Activated naive CD4-positive, alpha-beta T cell treated with anti-CD3 and anti-CD28 coated beads, Interleukin-2, amount 50 U/mL, for 24 hours (primary cell): Measurements from ENCODE around the gene RSPRY1.
A peak's percentile ranks its signal among the peaks of the same experiment; 100 is the strongest.

Experiments
- H3K27ac Mint-ChIP-seq: one replicate; pipeline ENCODE4 v1.8.0; 2021; ENCODE audit warnings: mild to moderate bottlenecking, mixed read lengths
- H3K27me3 Mint-ChIP-seq: one replicate; pipeline ENCODE4 v1.8.0; 2021; ENCODE audit warnings: mixed read lengths
- H3K36me3 Mint-ChIP-seq: one replicate; pipeline ENCODE4 v1.8.0; 2021; ENCODE audit warnings: mixed read lengths
- H3K4me1 Mint-ChIP-seq: one replicate; pipeline ENCODE4 v1.8.0; 2021; ENCODE audit warnings: mixed read lengths
- H3K4me3 Mint-ChIP-seq: one replicate; pipeline ENCODE4 v1.8.0; 2021; ENCODE audit warnings: mild to moderate bottlenecking, mixed read lengths
- H3K9me3 Mint-ChIP-seq: one replicate; pipeline ENCODE4 v1.8.0; 2021; ENCODE audit warnings: mixed read lengths

RSPRY1 gene

DNA sequence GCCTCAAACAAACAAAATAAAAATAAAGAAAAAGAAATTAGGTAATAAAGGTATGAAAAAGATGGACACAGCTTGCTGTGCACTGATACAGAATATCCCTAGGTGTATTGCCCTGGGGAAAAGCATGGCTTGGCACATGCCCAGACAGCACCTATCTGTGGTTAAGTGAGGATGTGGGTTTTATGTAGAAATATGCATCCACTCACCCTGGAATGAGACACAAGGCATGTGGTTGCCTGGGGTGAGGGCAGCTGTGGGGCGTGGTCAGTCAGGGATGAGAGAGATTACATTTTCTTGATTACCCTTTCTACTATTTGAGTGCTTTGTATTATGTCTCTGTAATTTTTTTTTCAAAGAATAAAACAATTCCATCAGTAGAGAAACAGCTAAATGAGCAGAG lies 91.5 kb downstream of the RSPRY1 start:
- Mint-ChIP-seq H3K9me3 (no peaks in the 10 kb centered on the region), H3K4me1 (peaks cover 61% of the 10 kb centered on the region), H3K27me3 (no peaks in the 10 kb centered on the region), H3K27ac (no peak overlapping the region), H3K4me3 (peak overlapping the region; percentile 68), H3K36me3 (no peaks in the 10 kb centered on the region)

DNA sequence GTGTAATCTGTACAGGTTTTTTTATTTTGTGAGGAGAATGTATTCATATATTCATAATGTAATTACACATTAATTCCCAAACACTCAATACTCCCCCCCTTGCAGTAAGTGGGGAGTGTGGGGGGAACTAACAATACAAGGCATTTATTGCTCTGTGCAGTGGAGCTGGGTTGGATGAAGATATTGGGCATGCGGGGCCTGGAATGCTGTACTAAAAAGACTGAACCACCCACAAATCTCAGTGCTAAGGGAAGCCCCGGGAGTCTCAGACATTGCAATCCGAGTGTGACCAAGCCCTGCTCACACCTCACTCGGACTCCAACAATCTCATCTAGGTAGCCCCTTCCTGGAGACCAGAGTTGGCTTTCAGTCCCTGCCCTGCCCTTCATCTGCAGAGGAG lies 92.4 kb downstream of the RSPRY1 start:
- no peaks in the 10 kb centered on the region for H3K36me3 Mint-ChIP-seq
- H3K9me3 Mint-ChIP-seq: no peaks in the 10 kb centered on the region
- H3K4me1 Mint-ChIP-seq: peaks cover 71% of the 10 kb centered on the region
- no peaks in the 10 kb centered on the region for H3K27me3 Mint-ChIP-seq
- H3K27ac Mint-ChIP-seq: no peak overlapping the region
- no peak overlapping the region for H3K4me3 Mint-ChIP-seq

DNA sequence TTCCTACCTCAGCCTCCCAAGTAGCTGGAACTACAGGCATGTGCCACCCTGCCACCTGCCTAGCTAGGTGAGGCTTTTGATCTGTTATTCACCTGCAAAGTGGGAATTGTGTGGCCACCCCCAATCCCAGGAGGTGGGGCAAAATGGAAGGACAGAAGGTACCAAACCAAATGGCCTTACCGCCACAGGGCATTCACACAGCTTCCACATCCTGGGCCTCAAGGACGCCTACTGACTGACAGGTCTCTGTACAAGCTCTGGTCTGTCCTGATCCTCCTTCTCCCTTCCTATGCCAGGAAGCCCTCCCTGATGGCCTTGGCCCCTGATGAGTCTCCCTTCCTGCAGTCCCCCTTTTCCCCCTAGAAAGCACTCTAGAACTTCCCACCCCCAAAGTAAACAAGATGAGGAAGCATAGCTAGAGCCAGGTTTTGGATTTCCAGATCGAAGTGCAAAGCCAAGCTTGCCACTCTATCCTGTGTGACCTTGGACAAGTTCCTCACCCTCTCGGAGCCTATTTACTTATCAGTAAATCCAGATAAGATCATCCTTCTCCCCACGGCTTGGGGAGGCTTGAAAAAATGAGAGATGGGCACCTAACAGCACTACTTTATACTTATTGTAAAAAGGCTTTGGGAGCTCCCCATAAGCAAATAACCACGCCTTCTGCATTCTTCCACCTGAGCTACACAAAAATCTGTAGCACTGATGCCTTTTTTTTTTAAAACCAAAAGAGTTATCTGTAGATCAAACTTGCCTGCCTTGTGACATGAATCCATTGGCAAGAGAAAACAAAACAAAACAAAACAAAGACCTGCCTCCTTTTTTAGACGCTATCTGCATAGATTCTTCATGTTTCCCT lies 93.9 kb downstream of the RSPRY1 start:
- no peaks in the 10 kb centered on the region for H3K9me3 Mint-ChIP-seq
- H3K27me3 Mint-ChIP-seq: no peaks in the 10 kb centered on the region
- no peak overlapping the region for H3K4me3 Mint-ChIP-seq
- peaks cover 78% of the 10 kb centered on the region for H3K4me1 Mint-ChIP-seq
- H3K27ac Mint-ChIP-seq: peak overlapping the region; percentile 21
- H3K36me3 Mint-ChIP-seq: no peaks in the 10 kb centered on the region

DNA sequence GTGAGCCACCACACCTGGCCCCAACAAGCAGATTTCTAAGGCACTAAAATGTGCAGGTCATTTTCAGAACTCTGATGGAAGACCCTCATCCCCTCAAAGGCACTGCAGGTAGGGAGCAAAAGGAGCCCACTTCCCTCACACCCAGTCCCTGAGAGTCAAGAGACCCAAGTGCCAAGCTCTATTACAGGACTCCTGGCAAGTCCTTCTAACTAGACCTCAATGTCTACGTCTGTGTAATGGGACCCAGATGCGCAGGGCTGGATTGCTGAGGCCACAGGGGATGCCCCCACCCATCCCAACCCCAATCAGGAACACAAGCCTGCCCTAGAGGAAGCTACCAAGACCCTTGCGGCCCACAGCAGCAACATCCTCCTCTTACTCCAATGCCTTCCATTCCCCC lies 95.7 kb downstream of the RSPRY1 start:
- no peak overlapping the region for H3K4me3 Mint-ChIP-seq
- peaks cover 73% of the 10 kb centered on the region for H3K4me1 Mint-ChIP-seq
- no peaks in the 10 kb centered on the region for H3K27me3 Mint-ChIP-seq
- H3K36me3 Mint-ChIP-seq: no peaks in the 10 kb centered on the region
- peak overlapping the region; percentile 56 for H3K27ac Mint-ChIP-seq
- no peaks in the 10 kb centered on the region for H3K9me3 Mint-ChIP-seq

DNA sequence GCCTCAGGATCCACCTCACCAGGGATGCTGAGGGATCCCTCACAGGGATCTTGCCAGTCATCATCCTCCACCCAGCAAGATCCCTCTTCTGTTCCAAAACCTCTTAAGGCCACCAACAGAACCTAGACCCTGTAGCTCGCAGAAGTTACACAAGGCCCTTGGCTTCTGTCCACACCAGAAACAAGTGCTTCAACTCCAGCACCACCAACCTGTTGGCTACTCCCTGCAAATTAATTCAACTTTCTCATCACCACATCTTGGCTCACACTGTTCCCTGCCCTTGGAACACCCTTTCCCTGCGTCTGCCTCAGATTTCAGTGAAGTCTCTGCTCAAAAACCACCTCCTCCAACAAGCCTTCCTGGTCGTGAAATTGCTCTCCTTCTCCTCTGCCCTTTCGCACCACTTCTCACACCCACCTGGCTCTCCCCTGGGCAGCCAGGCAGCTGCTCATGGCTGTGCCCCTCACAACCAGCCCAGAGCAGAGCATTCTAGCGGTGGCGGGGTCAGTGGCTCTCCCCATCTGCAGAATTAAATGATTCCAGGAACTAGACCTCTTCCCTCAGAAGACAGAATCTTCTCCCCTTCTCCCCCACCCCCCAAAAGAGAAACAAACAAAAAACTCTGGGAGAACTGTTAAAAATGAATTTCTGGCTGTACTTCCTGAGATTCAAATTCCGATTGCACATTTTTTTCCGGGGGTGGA lies 96.5 kb downstream of the RSPRY1 start:
- H3K4me1 Mint-ChIP-seq: peaks cover 66% of the 10 kb centered on the region
- no peak overlapping the region for H3K4me3 Mint-ChIP-seq
- no peaks in the 10 kb centered on the region for H3K27me3 Mint-ChIP-seq
- no peak overlapping the region for H3K27ac Mint-ChIP-seq
- H3K36me3 Mint-ChIP-seq: no peaks in the 10 kb centered on the region
- H3K9me3 Mint-ChIP-seq: no peaks in the 10 kb centered on the region

DNA sequence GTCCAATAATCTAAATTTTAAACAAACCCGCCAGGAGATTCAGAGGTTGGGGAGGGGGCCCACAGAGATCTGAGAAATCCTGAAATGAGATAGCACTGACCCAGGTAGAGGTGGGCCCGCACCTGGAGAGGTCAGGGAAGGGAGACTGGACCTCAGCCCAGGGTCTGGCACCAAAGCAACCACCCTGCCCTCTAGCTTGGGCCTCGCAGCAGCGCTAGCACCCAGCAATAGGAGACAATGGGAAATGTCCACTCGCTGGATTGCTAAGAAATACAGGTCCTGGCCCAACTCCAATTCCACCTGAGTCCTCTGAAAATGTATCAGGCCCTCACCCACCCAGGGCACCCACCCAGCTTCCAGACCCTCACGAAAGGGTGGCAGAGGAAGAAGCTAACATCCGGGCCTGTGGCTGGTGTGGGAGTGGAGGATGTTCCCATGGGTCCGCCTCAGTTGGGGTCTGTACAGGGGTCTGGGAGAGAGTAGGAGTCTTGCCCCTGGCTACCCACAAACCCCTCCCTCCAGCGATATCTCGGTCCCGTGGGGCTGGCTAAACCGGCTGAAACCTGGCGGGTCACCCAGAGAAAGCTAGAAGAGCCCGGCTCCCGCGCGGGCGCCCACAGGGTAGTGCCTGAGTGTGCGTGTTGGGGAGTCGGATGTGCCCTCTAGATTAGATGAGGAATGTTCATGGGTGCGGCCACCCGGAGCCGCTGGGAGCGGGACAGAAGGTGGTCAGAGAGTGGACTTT lies 97.3 kb downstream of the RSPRY1 start:
- H3K36me3 Mint-ChIP-seq: no peaks in the 10 kb centered on the region
- H3K4me3 Mint-ChIP-seq: peak overlapping the region; percentile 80
- H3K27ac Mint-ChIP-seq: peak overlapping the region; percentile 72
- H3K9me3 Mint-ChIP-seq: no peaks in the 10 kb centered on the region
- H3K4me1 Mint-ChIP-seq: peaks cover 58% of the 10 kb centered on the region
- H3K27me3 Mint-ChIP-seq: no peaks in the 10 kb centered on the region

DNA sequence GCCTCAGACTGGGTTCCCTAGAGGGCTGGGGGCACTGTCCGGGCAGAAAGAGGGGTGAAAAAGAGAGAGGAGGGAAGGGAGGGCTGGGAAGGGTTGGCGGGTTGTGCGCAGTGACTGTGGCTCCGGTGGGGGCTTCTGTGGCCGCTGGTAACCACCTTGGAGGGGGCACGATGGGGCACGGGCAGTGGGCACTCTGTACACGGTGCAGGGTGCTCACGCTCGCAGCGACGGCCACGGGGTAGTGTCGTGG lies 97.8 kb downstream of the RSPRY1 start:
- Mint-ChIP-seq H3K9me3 (no peaks in the 10 kb centered on the region), H3K36me3 (no peaks in the 10 kb centered on the region), H3K4me1 (peaks cover 53% of the 10 kb centered on the region), H3K27ac (peak overlapping the region; percentile 72), H3K27me3 (no peaks in the 10 kb centered on the region), H3K4me3 (peak overlapping the region; percentile 80)

DNA sequence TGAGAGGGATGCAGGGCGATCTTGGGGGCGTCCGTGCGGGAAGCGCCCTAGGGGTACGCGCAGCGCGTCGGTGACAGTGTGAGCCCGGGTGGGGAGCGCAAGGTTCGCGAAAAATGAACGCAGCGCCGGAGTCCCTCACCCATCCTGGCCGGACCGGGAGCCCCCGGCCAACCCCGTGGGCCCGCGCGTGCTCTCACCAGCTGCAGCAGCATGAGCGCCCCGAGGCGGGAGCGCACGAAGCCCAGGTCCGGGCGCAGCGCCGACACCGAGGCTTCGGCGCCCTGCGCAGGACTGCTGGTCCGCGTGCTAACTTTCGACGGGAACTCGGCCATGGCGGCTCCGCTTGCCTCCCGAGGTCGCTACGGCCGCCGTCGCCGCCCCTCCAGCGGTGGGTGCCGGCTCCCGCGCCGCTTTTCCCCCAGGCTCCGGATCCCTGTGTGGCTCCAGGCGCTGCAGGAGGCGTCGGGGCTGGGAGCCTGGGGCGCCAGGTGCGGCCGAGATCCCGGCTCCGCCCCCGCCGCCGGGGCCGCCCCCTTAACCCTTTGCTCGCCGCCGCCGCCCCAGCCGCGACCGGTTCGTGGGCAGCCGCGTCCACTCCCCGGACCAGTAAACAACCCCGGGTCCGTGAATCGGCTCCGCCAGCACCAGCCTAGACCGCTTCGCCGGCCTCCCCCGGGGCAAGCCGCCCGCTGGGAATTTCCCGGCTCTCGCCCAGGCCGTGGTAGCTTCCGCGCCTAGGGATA lies 98.3 kb downstream of the RSPRY1 start, which contains the start of gene PLLP:
Gene PLLP (minus strand): TSS at position 464 of the 743 bp plus-strand sequence. CDS start 132 bp downstream, at position 332.
- no peaks in the 10 kb centered on the region for H3K36me3 Mint-ChIP-seq

DNA sequence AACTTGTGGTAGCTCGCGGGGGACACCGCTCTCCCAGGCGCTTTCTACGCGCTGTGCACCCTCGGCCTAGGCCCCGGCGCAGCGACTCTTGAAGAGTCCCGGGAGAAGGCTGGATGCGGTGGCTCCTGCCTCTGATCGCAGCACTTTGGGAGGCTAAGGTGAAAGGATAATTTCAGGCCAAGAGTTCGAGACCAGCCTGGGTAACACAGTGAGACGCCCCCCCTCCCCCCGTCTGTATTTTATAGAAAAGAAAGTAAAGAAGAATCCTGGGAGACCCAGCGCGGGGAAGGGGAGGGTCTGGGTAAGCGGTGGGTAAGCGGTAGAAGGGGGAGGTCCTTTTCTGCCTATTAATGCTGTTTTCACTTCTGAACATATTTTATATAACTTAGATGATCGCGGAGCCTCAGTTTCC lies 98.8 kb downstream of the RSPRY1 start:
- Mint-ChIP-seq H3K4me3 (peak overlapping the region; percentile 82), H3K27ac (no peak overlapping the region), H3K9me3 (no peaks in the 10 kb centered on the region), H3K36me3 (no peaks in the 10 kb centered on the region), H3K4me1 (peaks cover 45% of the 10 kb centered on the region), H3K27me3 (no peaks in the 10 kb centered on the region)

More for the DNA sequence above, 98.3 kb downstream of the RSPRY1 start, which contains the start of gene PLLP:
- peaks cover 48% of the 10 kb centered on the region for H3K4me1 Mint-ChIP-seq
- H3K27me3 Mint-ChIP-seq: no peaks in the 10 kb centered on the region
- peak within 1 kb of the TSS; percentile 82 for H3K4me3 Mint-ChIP-seq
- peak within 1 kb of the TSS; percentile 72 for H3K27ac Mint-ChIP-seq
- no peaks in the 10 kb centered on the region for H3K9me3 Mint-ChIP-seq

DNA sequence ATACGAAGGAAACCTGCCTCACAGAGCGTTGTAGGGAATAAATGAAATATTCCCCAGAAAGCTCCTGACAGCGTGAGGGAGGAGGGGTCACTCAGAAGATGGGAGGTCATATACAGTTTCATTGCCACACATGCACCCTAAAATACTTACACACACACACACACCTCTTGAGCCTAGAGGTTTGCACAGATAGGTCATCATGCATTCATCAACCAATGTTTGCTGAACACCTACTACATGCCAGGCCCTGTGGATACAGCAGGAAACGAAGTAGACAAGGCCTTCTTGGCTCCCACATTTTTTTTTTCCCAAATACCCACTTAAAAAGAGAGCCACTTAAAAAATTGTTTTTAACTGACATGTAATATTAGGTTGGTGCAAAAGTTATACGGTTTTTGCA lies 99.2 kb downstream of the RSPRY1 start:
- Mint-ChIP-seq H3K36me3 (no peaks in the 10 kb centered on the region), H3K27me3 (no peaks in the 10 kb centered on the region), H3K4me3 (peak overlapping the region; percentile 82), H3K4me1 (peaks cover 45% of the 10 kb centered on the region), H3K27ac (no peak overlapping the region), H3K9me3 (no peaks in the 10 kb centered on the region)

DNA sequence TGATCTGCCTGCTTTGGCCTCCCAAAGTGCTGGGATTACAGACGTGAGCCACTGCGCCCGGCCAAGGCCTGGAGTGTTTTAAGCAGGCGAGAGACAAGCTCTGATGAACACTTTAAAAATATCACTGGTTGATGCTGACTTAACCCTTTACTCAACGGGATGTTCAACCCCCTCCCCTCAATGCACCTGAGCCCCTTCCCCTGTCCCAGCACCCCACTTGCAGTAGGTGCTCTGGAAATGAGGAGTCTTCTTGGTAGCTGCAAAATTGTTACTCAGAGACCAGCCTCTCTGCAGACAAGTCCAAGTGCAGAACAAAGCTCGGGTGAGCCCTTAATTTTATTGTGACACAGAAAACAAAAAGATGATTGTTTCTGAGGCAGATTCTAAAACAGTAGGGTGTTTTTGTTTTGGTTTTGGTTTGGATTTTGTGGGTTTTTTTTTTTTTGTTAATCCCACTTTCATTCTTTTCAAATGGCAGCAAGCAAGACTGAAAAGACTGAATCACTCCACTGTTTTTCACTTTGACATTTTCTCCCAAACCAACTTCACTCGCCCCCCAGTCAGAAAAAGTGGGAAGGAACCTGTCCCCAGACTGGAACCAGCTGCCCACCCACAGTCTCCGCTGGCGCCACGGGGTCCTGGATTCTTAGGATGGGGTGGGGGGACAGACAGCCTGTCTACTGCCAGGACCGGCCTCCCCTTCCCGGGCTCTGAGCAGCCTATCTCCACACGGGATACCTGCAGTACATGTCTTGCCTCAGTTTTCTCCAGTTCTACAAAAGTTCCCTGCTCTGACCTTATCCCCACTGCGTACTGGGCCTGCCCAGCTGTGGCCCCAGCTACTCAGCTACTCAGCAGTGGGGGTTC lies 103.5 kb downstream of the RSPRY1 start:
- H3K36me3 Mint-ChIP-seq: no peaks in the 10 kb centered on the region
- peak overlapping the region; percentile 30 for H3K27ac Mint-ChIP-seq
- no peak overlapping the region for H3K4me3 Mint-ChIP-seq

More for the DNA sequence above, 103.5 kb downstream of the RSPRY1 start:
- H3K27me3 Mint-ChIP-seq: no peaks in the 10 kb centered on the region
- peaks cover 12% of the 10 kb centered on the region for H3K4me1 Mint-ChIP-seq
- H3K9me3 Mint-ChIP-seq: no peaks in the 10 kb centered on the region
